Left ventricle myocardium inferior (tissue), 1 donor: ENCODE results near the gene FRMPD2. TPM values are rescaled to one million over a fixed set of nuclear protein-coding genes. Genes with fewer than 3 reads are reported as not detected.
A peak's percentile ranks its signal among the peaks of the same experiment; 100 is the strongest.

Experiments used
- DNase-seq: peaks from one replicate; pipeline ENCODE4 v3.0.0-alpha.2; 2020
- H3K27ac ChIP-seq: fragments of 200-600 bp; replicated peaks from 2 replicates; pipeline ENCODE4 v1.8.0; 2021
- H3K27me3 ChIP-seq: fragments of 200-600 bp; 2 replicates; pipeline ENCODE4 v1.8.0; 2021; ENCODE audit warnings: low read depth
- H3K36me3 ChIP-seq: fragments of 200-600 bp; 2 replicates; pipeline ENCODE4 v1.8.0; 2021
- H3K4me1 ChIP-seq: fragments of 200-600 bp; 2 replicates; pipeline ENCODE4 v1.8.0; 2021
- H3K4me3 ChIP-seq: fragments of 200-600 bp; 2 replicates; pipeline ENCODE4 v1.8.0; 2021; ENCODE audit warnings: mild to moderate bottlenecking, moderate library complexity
- H3K9me3 ChIP-seq: fragments of 200-600 bp; replicated peaks from 2 replicates; pipeline ENCODE4 v1.8.0; 2021
- CTCF ChIP-seq: fragments of 200-600 bp; IDR thresholded peaks from 2 replicates; pipeline ENCODE4 v1.8.0; 2021; ENCODE audit warnings: antibody characterized with exemption, mild to moderate bottlenecking, borderline replicate concordance
- intact Hi-C: fragments of 100-400 bp; cut with micrococcal nuclease; formaldehyde crosslinking; loops from one replicate; pipeline ENCODE4 v1.11.0; 2022
- total RNA-seq: library from RNA; stranded (reverse); fragmentation: NEBNext Ultra II Directional; extraction: Animal tissue kit (Norgen Biotek cat#: 25700); gene quantifications from one replicate; pipeline ENCODE4 v1.2.1, GENCODE V29; 2021
- donor health status: DM: no; HTN: yes; CAD: no; lungs with severe emphysema.

The FRMPD2 gene
- total RNA-seq, 1 donor from 2014 or later, result 0.38 TPM

GRCh38 chr10:48309711-48310226 is 35.3 kb upstream of the FRMPD2 start:
- Histone ChIP-seq H3K36me3 (no peaks in the 10 kb centered on the region), H3K27me3 (no peaks in the 10 kb centered on the region), H3K9me3 (no peaks in the 10 kb centered on the region), H3K4me1 (peaks cover 64% of the 10 kb centered on the region), H3K27ac (no peak overlapping the region), H3K4me3 (no peak overlapping the region)
- TF ChIP-seq CTCF, result peak; percentile 44
- no peak for DNase-seq
- intact Hi-C loops, result no loop called here

- Histone ChIP-seq H3K9me3 (no peaks in the 10 kb centered on the region), H3K4me3 (peak overlapping the region; percentile 93), H3K27me3 (no peaks in the 10 kb centered on the region), H3K36me3 (no peaks in the 10 kb centered on the region), H3K4me1 (peaks cover 59% of the 10 kb centered on the region), H3K27ac (peak overlapping the region; percentile 98)
- DNase-seq, result no peak
- TF ChIP-seq CTCF, result no peak
- intact Hi-C loops, result no loop called here
These were observed 33.2 kb upstream of the FRMPD2 start for GRCh38 chr10:48307711-48308018.

- no peaks in the 10 kb centered on the region for H3K36me3 ChIP-seq
- H3K4me1 ChIP-seq, result peaks cover 59% of the 10 kb centered on the region
- H3K4me3 ChIP-seq, result peak overlapping the region; percentile 93
- peak; percentile 73 for DNase-seq
- no peaks in the 10 kb centered on the region for H3K27me3 ChIP-seq
- no peak for TF ChIP-seq CTCF
- H3K9me3 ChIP-seq, result no peaks in the 10 kb centered on the region
- peak overlapping the region; percentile 98 for H3K27ac ChIP-seq
- intact Hi-C loops, result no loop called here
These were observed 32.6 kb upstream of the FRMPD2 start for GRCh38 chr10:48306870-48307710.

- DNase-seq, result peak; percentile 93
- Histone ChIP-seq H3K9me3 (no peaks in the 10 kb centered on the region), H3K4me3 (peak within 1 kb of the TSS; percentile 93), H3K36me3 (no peaks in the 10 kb centered on the region), H3K27ac (peak within 1 kb of the TSS; percentile 98), H3K4me1 (peaks cover 53% of the 10 kb centered on the region), H3K27me3 (no peaks in the 10 kb centered on the region)
- intact Hi-C loops, result no loop called here
- TF ChIP-seq CTCF, result no peak
These were observed 31.9 kb upstream of the FRMPD2 start, which contains the start of gene MAPK8 for GRCh38 chr10:48306265-48306869. MAPK8 (plus strand) TSS chr10:48306677; CDS start chr10:48401661, 94,984 bp downstream.

- Histone ChIP-seq H3K27ac (peak overlapping the region; percentile 98), H3K27me3 (no peaks in the 10 kb centered on the region), H3K4me3 (peak overlapping the region; percentile 93), H3K36me3 (no peaks in the 10 kb centered on the region), H3K4me1 (peaks cover 48% of the 10 kb centered on the region), H3K9me3 (no peaks in the 10 kb centered on the region)
- TF ChIP-seq CTCF, result no peak
- DNase-seq, result no peak
- intact Hi-C loops, result no loop called here
These were observed 31.4 kb upstream of the FRMPD2 start for GRCh38 chr10:48305905-48306264.
